BE2C (cell line): ENCODE measurements around the gene C16orf54.
"Not testable (repeated sequence)": the region's sequence is repeated elsewhere in the genome, so short reads cannot be mapped to it uniquely, and the experiment has no call there.

Experiments
- DNase-seq: peaks from one replicate; pipeline ENCODE4 v3.0.0-alpha.2; 2020
- H3K27me3 ChIP-seq: fragments of 250-450 bp; sonication (Bioruptor Pico); 2 replicates; pipeline ENCODE4 v1.5.1; 2020; ENCODE audit warnings: mild to moderate bottlenecking
- H3K36me3 ChIP-seq: fragments of 250-450 bp; sonication (Bioruptor Pico); 2 replicates; pipeline ENCODE4 v1.5.1; 2020; ENCODE audit warnings: mild to moderate bottlenecking
- H3K4me1 ChIP-seq: fragments of 250-450 bp; sonication (Bioruptor Pico); 2 replicates; pipeline ENCODE4 v1.5.1; 2020
- H3K4me3 ChIP-seq: 2 replicates; pipeline ENCODE4 v1.5.1; 2011; ENCODE audit warnings: low read depth, low read length
- H3K9me3 ChIP-seq: fragments of 250-450 bp; sonication (Bioruptor Pico); 2 replicates; pipeline ENCODE4 v1.5.1; 2020
- CTCF ChIP-seq: IDR thresholded peaks from 2 replicates; pipeline ENCODE4 v1.5.1; 2012; ENCODE audit warnings: mild to moderate bottlenecking, low read depth, low read length

C16orf54 gene

GRCh38 chr16:29777576-29778350 lies 32.0 kb upstream of the C16orf54 start, which contains the start of gene ZG16:
TSS of gene ZG16 (plus strand) at chr16:29778256. CDS start at chr16:29779267, 1,011 bp downstream.
- no peaks in the 10 kb centered on the region for H3K9me3 ChIP-seq
- H3K36me3 ChIP-seq = no peaks in the 10 kb centered on the region
- H3K4me1 ChIP-seq = no peaks in the 10 kb centered on the region
- TF ChIP-seq CTCF = no peak
- no peaks in the 10 kb centered on the region for H3K27me3 ChIP-seq
- DNase-seq = no peak
- H3K4me3 ChIP-seq = no peak within 1 kb of the TSS

- H3K4me1 ChIP-seq = no peaks in the 10 kb centered on the region
Observed at GRCh38 chr16:29775742-29776408, 30.1 kb upstream of the C16orf54 start.

GRCh38 chr16:29774730-29775129 lies 28.9 kb upstream of the C16orf54 start:
- H3K4me3 ChIP-seq = no peak overlapping the region
- no peaks in the 10 kb centered on the region for H3K27me3 ChIP-seq
- H3K4me1 ChIP-seq = no peaks in the 10 kb centered on the region
- H3K9me3 ChIP-seq = no peaks in the 10 kb centered on the region
- DNase-seq = no peak
- no peak for TF ChIP-seq CTCF
- no peaks in the 10 kb centered on the region for H3K36me3 ChIP-seq

More at GRCh38 chr16:29775742-29776408, 30.1 kb upstream of the C16orf54 start:
- no peaks in the 10 kb centered on the region for H3K27me3 ChIP-seq
- H3K36me3 ChIP-seq = no peaks in the 10 kb centered on the region
- TF ChIP-seq CTCF = no peak
- DNase-seq = peak; percentile 39
- H3K4me3 ChIP-seq = no peak overlapping the region
- H3K9me3 ChIP-seq = no peaks in the 10 kb centered on the region

- not testable (repeated sequence) for DNase-seq, H3K36me3 ChIP-seq, H3K9me3 ChIP-seq, H3K4me1 ChIP-seq, H3K4me3 ChIP-seq, H3K27me3 ChIP-seq
Observed at GRCh38 chr16:29772330-29772729, 26.5 kb upstream of the C16orf54 start.

GRCh38 chr16:29770250-29770929 lies 24.6 kb upstream of the C16orf54 start:
- no peak for TF ChIP-seq CTCF

GRCh38 chr16:29769507-29769906 lies 23.7 kb upstream of the C16orf54 start:
- no peaks in the 10 kb centered on the region for H3K4me1 ChIP-seq
- TF ChIP-seq CTCF = no peak
- H3K4me3 ChIP-seq = no peak overlapping the region
- DNase-seq = no peak
- H3K36me3 ChIP-seq = no peaks in the 10 kb centered on the region
- H3K27me3 ChIP-seq = no peaks in the 10 kb centered on the region
- H3K9me3 ChIP-seq = no peaks in the 10 kb centered on the region

More at GRCh38 chr16:29770250-29770929, 24.6 kb upstream of the C16orf54 start:
- no peaks in the 10 kb centered on the region for H3K36me3 ChIP-seq
- no peak overlapping the region for H3K4me3 ChIP-seq
- no peaks in the 10 kb centered on the region for H3K9me3 ChIP-seq
- no peaks in the 10 kb centered on the region for H3K27me3 ChIP-seq
- no peaks in the 10 kb centered on the region for H3K4me1 ChIP-seq
- DNase-seq = no peak
